Activated CD8-positive, alpha-beta memory T cell treated with anti-CD3 and anti-CD28 coated beads for 1 hour (primary cell): Measurements from ENCODE around the gene MYO1F.
A peak's percentile ranks its signal among the peaks of the same experiment; 100 is the strongest.

Experiments used
- DNase-seq, 2 donors: peaks; one replicate each; pipeline ENCODE4 v3.0.0-alpha.2; 2020; ENCODE audit warnings: low read depth in 1 of 2; ENCODE audit errors: extremely low read depth in 1 of 2

Gene MYO1F

GRCh38 chr19:8499048-8499833, 78.0 kb downstream of the MYO1F start:
- no peak for DNase-seq

DNA sequence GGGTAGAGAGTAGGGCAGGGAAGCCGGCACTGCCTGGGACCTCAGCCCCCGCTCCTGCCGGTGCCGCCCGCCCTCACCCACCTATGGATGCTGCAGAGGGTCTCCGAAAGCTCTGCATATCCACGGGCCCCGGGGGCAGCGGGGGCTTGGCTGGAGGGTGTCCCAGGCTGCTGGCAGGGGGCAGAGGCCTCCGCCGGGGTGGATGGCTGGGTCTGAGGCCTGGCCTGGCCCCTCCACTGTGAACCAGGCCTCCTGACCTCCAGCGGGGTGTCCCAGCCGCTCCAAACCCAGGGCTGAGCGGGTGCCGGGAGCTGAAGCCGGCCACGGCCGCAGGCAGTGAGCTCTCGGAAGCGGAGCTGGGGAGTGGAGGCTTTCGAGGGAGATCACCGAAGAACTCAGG, 78.9 kb downstream of the MYO1F start:
- no peak for DNase-seq

DNA sequence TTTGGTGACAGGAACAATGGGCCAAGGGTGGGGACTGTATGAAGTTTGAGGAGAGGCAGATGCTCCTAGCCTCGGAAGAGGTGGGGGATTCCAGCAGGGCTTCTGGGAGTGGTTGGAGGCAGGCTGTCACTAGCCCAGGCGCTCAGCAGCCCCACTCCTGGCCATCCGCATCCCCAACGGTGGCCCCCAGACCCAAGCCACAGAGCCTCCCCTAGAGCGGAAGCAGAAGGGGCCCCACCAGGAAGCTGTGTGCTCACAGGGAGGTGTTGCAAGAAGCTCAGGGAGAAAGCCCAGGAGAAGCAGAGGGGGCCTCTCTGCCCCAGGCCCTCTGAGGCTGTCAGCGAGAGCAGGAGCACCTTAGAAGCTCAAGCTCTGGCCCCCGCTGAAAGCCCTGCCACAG, 83.1 kb downstream of the MYO1F start:
- no peak for DNase-seq

DNA sequence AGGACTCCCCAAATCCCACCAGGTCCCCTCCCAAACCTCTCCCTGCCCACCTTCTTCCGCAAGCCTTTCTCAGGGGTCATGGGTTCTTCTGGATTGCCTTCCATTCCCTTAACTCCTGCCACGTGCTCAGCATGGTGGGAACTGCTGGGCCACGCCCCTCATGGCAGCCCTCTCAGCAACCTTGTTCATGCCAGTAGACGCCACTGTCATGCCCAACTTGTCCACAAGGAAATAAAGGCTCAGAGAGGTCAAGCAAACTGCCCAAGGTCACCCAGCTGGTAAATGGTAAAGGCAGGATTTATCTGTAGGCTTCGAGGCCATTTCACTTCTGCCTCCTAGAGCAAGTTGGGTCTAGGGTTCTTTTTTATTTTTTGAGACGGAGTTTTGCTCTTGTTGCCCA, 85.7 kb downstream of the MYO1F start:
- DNase-seq = no peak

DNA sequence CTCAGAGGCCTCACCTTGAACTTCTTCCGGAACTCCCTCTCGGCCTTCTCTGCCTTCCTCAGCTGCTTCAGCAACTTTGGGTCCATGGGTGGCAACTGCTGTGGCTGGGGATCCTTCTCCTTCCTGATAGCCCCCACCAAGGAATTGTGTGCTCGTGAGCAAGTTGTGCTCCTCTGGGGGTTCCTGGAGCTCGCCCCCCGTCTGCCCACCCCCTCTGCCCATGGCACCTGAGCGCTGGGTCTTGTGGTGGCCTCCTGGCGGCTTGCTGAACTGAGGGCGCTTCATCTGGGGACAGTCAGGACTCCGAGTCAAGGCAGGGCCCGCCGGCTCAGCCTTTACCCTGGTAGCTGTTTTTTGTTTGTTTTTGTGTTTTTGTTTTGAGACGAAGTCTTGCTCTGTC, 86.4 kb downstream of the MYO1F start:
- no peak for DNase-seq

GRCh38 chr19:8490395-8490760, 86.9 kb downstream of the MYO1F start:
- no peak for DNase-seq

GRCh38 chr19:8489561-8490394, 87.5 kb downstream of the MYO1F start:
- DNase-seq = no peak

DNA sequence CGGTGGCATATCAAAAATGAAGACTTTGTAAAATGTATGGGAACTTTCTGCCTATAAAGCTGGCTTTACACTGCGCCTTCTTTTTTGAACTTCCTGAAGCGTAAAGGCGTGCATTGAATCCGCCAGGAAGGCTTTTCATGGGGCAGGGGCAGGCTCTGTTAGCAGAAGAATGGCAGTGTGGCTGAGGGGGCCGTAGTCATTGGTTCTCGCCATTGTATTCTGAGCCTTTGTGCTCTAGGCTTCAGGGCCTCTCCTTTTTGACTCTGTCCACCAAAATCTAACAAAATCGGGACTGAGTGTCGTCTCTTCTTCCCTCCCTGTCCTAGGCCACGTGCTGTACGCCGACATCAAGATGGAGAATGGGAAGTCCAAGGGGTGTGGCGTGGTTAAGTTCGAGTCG, 88.9 kb downstream of the MYO1F start:
- no peak for DNase-seq

- DNase-seq = peak; percentile 19 to 36
These were observed 89.9 kb downstream of the MYO1F start for GRCh38 chr19:8487137-8487851.

DNA sequence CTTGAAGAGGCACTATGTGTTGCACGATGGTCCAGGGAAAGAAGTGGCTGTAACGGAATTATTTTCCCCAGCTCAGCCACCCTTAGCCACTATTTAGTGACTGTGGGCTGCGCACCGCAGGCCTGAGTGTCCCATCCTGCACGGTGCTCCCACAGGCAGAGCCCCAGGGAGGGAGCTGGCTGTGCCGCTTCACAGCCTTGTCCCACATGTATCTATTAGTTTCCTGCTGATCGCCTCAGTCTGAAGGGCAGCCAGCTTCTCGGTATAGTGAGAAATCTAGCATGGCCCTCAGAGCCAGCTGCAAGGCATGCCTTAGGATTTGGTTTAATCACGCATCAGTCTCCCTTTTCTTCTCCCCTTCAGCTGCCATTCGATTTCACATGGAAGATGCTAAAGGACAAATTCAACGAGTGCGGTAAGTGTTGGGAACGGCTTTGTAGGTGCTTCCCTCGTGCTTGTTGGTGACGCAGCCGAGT, 90.5 kb downstream of the MYO1F start:
- no peak for DNase-seq

DNA sequence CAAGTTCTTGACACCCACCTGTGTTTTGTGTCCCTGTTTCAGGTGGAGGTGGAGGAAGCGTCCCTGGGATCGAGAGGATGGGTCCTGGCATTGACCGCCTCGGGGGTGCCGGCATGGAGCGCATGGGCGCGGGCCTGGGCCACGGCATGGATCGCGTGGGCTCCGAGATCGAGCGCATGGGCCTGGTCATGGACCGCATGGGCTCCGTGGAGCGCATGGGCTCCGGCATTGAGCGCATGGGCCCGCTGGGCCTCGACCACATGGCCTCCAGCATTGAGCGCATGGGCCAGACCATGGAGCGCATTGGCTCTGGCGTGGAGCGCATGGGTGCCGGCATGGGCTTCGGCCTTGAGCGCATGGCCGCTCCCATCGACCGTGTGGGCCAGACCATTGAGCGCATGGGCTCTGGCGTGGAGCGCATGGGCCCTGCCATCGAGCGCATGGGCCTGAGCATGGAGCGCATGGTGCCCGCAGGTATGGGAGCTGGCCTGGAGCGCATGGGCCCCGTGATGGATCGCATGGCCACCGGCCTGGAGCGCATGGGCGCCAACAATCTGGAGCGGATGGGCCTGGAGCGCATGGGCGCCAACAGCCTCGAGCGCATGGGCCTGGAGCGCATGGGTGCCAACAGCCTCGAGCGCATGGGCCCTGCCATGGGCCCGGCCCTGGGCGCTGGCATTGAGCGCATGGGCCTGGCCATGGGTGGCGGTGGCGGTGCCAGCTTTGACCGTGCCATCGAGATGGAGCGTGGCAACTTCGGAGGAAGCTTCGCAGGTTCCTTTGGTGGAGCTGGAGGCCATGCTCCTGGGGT, 91.5 kb downstream of the MYO1F start:
- no peak for DNase-seq

DNA sequence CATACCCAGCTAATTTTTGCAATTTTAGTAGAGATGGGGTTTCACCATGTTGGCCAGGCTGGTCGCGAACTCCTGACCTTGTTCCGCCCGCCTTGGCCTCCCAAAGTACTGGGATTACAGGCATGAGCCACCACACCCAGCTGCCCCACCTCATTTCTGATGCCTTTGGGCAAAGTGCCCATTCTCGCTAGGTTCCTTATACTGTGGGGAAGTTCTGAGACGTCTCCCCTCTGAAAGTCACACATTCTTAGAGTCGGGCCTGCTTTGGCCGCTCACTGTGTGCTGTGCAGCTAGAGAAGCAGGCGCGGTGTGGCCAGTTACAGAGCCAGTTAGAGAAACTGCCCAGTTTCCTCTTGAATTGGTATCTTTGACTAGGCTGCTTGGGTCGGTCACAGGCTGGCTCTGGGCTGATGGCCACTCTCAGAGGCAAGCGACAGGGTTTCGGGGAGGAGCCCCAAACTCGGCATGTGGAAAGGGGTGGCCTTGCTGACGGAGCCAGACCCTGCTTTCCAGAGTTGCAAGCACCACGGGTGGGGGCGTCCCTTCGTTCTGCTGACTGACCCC, 92.8 kb downstream of the MYO1F start:
- no peak for DNase-seq

DNA sequence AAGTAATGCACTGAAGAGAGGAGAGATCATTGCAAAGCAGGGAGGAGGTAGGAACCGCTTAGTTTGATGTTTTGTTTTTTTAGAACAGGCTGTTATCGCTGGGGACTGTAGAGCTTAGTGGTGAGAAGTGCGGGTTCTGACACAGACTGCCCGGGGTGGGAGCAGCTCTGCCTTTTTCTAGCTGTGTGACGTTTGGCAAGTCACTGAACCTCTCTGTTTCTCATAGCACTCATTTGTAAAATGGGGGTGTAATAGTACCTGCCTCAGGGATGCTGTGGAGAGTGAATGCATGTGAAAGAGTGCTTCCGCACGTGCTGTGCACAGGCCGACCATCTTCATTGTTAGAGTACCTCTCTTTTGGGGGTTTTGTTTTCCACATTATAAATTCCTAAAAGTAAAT, 94.1 kb downstream of the MYO1F start:
- no peak for DNase-seq

DNA sequence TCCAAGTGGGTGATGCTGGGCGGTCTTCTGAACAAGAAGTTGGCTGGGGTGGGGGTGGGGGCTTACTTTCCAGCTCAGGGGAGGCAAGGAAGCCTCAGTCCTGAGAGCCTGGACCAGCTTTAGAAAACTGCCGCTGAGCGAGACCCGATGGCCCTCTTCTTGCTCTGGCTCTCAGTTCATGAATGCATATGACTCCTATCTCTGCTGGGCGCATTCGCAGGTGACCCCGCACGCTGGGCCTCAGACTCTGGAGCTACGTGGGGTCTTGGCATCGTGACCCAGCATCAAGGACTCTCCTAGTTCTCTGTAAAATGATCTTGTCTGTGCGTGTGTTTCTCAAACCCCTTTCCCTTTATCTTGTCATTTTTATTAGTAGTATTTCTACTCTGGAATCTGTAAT, 94.5 kb downstream of the MYO1F start:
- no peak for DNase-seq

- DNase-seq = no peak
These were observed 95.6 kb downstream of the MYO1F start for GRCh38 chr19:8481616-8482015.

- DNase-seq = no peak
These were observed 96.0 kb downstream of the MYO1F start for GRCh38 chr19:8481201-8481600.

- DNase-seq = no peak
These were observed 98.6 kb downstream of the MYO1F start for GRCh38 chr19:8478598-8478997.

DNA sequence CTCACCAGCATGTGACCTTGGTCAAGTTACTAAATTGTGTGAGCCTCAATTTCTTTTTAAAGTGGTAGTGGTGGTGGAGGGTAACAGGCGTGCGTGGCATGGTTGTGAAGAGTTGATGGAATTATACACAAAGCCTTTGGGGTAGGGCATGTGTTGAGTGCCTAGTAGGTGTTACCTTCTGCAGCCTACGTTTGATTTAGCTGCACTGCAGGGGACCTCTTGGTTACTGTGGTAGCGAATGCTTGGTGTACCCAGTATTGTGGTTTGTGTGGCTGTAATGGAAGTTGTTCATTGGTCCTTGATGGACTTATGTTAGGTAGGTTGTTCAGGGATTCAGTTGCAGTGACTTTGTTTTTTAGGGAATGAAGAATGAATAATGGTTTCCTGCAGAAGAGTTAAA, 99.4 kb downstream of the MYO1F start:
- DNase-seq = no peak

DNA sequence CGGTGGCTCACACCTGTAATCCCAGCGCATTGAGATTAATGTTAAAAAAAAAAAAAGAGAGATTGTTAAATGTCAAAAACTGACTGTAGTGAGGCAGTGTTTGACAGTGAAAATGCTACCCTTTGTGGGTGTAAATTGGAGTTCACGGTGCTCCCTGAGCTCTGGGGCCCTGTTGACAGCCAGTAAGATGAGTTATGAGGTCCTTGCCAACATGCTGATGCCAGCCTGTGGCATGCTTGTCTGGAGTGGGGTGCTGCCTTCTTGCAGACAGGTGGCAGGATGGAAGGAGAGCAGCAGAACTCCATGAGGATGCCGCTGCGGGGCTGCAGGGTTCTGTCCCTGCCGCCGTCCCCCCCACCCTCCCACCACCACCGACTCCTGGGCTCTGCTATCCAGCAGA, 100.7 kb downstream of the MYO1F start:
- no peak for DNase-seq

- no peak for DNase-seq
These were observed 102.2 kb downstream of the MYO1F start for GRCh38 chr19:8475005-8475404.
